Measurements from ENCODE around the gene IPO8.
"Not testable (repeated sequence)": the region's sequence is repeated elsewhere in the genome, so short reads cannot be mapped to it uniquely, and the experiment has no call there.

- not testable (repeated sequence) for TF ChIP-seq POLR2A, POLR2AphosphoS5 (IDR thresholded peaks at IDR 0.05; ENCODE audit: low read depth, low read length)
Measured at GRCh38 chr12:30621663-30622241, 73.9 kb downstream of the IPO8 start.

All from GM12891 (cell line).